HepG2 (cell line): Measurements from ENCODE around the gene PRDX5. TPM values are rescaled to one million over a fixed set of nuclear protein-coding genes. Genes with fewer than 3 reads are reported as not detected.
A peak's percentile ranks its signal among the peaks of the same experiment; 100 is the strongest.

Experiments used
- ATAC-seq: fragments of 200-7000 bp; cut with Tn5 transposase; 3 replicates; pipeline ENCODE4 v1.9.1; 2020; ENCODE audit warnings: mild to moderate bottlenecking, moderate library complexity
- BruUV-seq: library from RNA; stranded (reverse); fragments of 400-500 nt; replicated peaks from 2 replicates; lab custom pipeline; 2021; lab: Mats Ljungman, UMichigan
- CTCF ChIA-PET: fragments of 300-600 bp; formaldehyde crosslinking; extraction: SDS; loops from one replicate; lab custom pipeline; 2021; ENCODE audit warnings: low total read pairs, inconsistent platforms, low intra/inter-chr PET ratio; lab: Yijun Ruan, JAX
- POLR2A ChIA-PET: fragments of 350-600 bp; sonication (Branson Sonifier 250); formaldehyde crosslinking; loops from one replicate; lab custom pipeline; 2020; ENCODE audit warnings: antibody characterized with exemption, inconsistent platforms; lab: Yijun Ruan, JAX
- DNase-seq: peaks from one replicate; pipeline ENCODE4 v3.0.0-alpha.2; 2015; ENCODE audit warnings: low spot score
- FAIRE-seq: peaks from 3 replicates; lab custom pipeline; 2011; peaks lifted over from hg19 to GRCh38; lab: Jason Lieb, UNC
- H2AFZ ChIP-seq: one replicate; pipeline ENCODE4 v1.6.1; 2011; ENCODE audit warnings: low read length, inconsistent platforms
- H3K27ac ChIP-seq: fragments of 300-600 bp; 3 replicates; pipeline ENCODE4 v1.8.0; 2011; ENCODE audit warnings: mixed run types, mild to moderate bottlenecking, mixed read lengths, low read length, inconsistent platforms; ENCODE audit not compliant: insufficient read depth; ENCODE audit errors: extremely low read length
- H3K27me3 ChIP-seq, 2 experiments: fragments of 200-600 bp in 1 of 2; 2 replicates in 1 of 2; 3 replicates in 1 of 2; pipeline versions ENCODE4 v1.6.0 to v1.8.0; 2011; ENCODE audit warnings: low read length in 2 of 2, mild to moderate bottlenecking in 2 of 2, moderate library complexity in 2 of 2, inconsistent platforms in 1 of 2; ENCODE audit not compliant: insufficient read depth in 2 of 2, control insufficient read depth in 1 of 2
- H3K36me3 ChIP-seq, 2 experiments: fragments of 200-600 bp in 1 of 2; replicated peaks in 1 of 2; 2 replicates in 1 of 2; 3 replicates in 1 of 2; pipeline versions ENCODE4 v1.5.1 to v1.8.0; 2011; ENCODE audit warnings: low read length in 2 of 2, inconsistent platforms in 1 of 2; ENCODE audit not compliant: insufficient read depth in 2 of 2, control insufficient read depth in 1 of 2
- H3K4me1 ChIP-seq: 2 replicates; pipeline ENCODE4 v1.5.1; 2012; ENCODE audit warnings: low read length, inconsistent platforms; ENCODE audit not compliant: insufficient read depth
- H3K4me2 ChIP-seq: 2 replicates; pipeline ENCODE4 v1.6.0; 2011; ENCODE audit warnings: low read depth, low read length, inconsistent platforms
- H3K4me3 ChIP-seq, 3 experiments: fragments of 200-600 bp in 1 of 3; sonication (generic), shearing (Covaris generic) in 1 of 3; replicated peaks in 1 of 3; 2 replicates each; pipeline ENCODE4 v1.5.1; 2011 to 2016; ENCODE audit warnings: low read length in 3 of 3, inconsistent platforms in 2 of 3, low read depth in 2 of 3, mild to moderate bottlenecking in 2 of 3, control low read depth in 1 of 3, mixed read lengths in 1 of 3; ENCODE audit not compliant: insufficient read depth in 1 of 3
- H3K79me2 ChIP-seq: one replicate; pipeline ENCODE4 v1.6.1; 2011; ENCODE audit warnings: low read length, inconsistent platforms; ENCODE audit not compliant: insufficient read depth
- H3K9ac ChIP-seq: 2 replicates; pipeline ENCODE4 v1.6.0; 2011; ENCODE audit warnings: mild to moderate bottlenecking, low read depth, low read length, inconsistent platforms; ENCODE audit not compliant: insufficient read depth
- H3K9me3 ChIP-seq: 2 replicates; pipeline ENCODE4 v1.5.1; 2012; ENCODE audit warnings: mild to moderate bottlenecking, low read length
- H4K20me1 ChIP-seq: 2 replicates; pipeline ENCODE4 v1.6.0; 2011; ENCODE audit warnings: inconsistent platforms, mild to moderate bottlenecking, low read length, moderate library complexity; ENCODE audit not compliant: insufficient read depth
- ATF3 ChIP-seq: sonication (generic); formaldehyde crosslinking; IDR thresholded peaks from 2 replicates; pipeline ENCODE4 v1.4.0; 2020; ENCODE audit warnings: missing genetic modification reagents
- CENPT ChIP-seq: sonication (generic); formaldehyde crosslinking; IDR thresholded peaks from 2 replicates; pipeline ENCODE4 v1.8.0; 2022; ENCODE audit warnings: low read depth, mild to moderate bottlenecking, moderate library complexity, missing genetic modification reagents
- ESRRA ChIP-seq: sonication (generic); formaldehyde crosslinking; IDR thresholded peaks from 2 replicates; pipeline ENCODE4 v1.5.1; 2020; ENCODE audit warnings: mild to moderate bottlenecking, low read depth, missing genetic modification reagents
- GTF2F1 ChIP-seq: fragments of 150-350 bp; IDR thresholded peaks from 2 replicates; pipeline ENCODE4 v1.6.1; 2014; ENCODE audit warnings: low read length
- IRF1 ChIP-seq: sonication (generic); formaldehyde crosslinking; IDR thresholded peaks from 2 replicates; pipeline ENCODE4 v1.4.0; 2020; ENCODE audit warnings: low read depth, mild to moderate bottlenecking, missing genetic modification reagents
- RNF219 ChIP-seq: sonication (generic); formaldehyde crosslinking; IDR thresholded peaks from 2 replicates; pipeline ENCODE4 v1.5.0; 2020; ENCODE audit warnings: mild to moderate bottlenecking, missing genetic modification reagents
- ZBTB33 ChIP-seq: sonication (generic); formaldehyde crosslinking; IDR thresholded peaks from 2 replicates; pipeline ENCODE4 v1.4.0; 2020; ENCODE audit warnings: missing genetic modification reagents
- ZMYM3 ChIP-seq: sonication (generic); formaldehyde crosslinking; IDR thresholded peaks from 2 replicates; pipeline ENCODE4 v1.5.1; 2020; ENCODE audit warnings: mild to moderate bottlenecking, missing genetic modification reagents
- ZNF17 ChIP-seq: sonication (generic); formaldehyde crosslinking; IDR thresholded peaks from 2 replicates; pipeline ENCODE4 v1.5.0; 2020; ENCODE audit warnings: mild to moderate bottlenecking, missing genetic modification reagents
- ZNF546 ChIP-seq: sonication (generic); formaldehyde crosslinking; conservative IDR thresholded peaks from 2 replicates; pipeline ENCODE4 v1.8.1; 2023; ENCODE audit warnings: mild to moderate bottlenecking, missing genetic modification reagents
- ZNF580 ChIP-seq: IDR thresholded peaks from 2 replicates; pipeline ENCODE4 v1.6.1; 2016; ENCODE audit warnings: low read depth, borderline replicate concordance
- ZNF652 ChIP-seq: IDR thresholded peaks from 2 replicates; pipeline ENCODE4 v1.6.1; 2016; ENCODE audit warnings: low read depth, borderline replicate concordance
- WGBS: methylation state at CpG from one replicate; pipeline ENCODE4 v1.1.6; 2017; ENCODE audit warnings: low lambda C conversion rate; 5-methylcytosine and 5-hydroxymethylcytosine counted together
- in situ Hi-C: cut with HindIII; loops from 2 replicates; pipeline ENCODE4 v1.10.0; 2017; ENCODE audit warnings: low pct_unique_long_range_greater_than_20kb; ENCODE audit not compliant: extremely low pct_ligation_motif_present
- intact Hi-C: fragments of 100-400 bp; cut with micrococcal nuclease; formaldehyde crosslinking; loops from one replicate; pipeline ENCODE4 v1.10.0; 2022; ENCODE audit not compliant: unreplicated experiment
- polyA plus RNA-seq, 8 experiments: library from polyadenylated mRNA; depleted of rRNA in 3 of 8; stranded (reverse) in 7 of 8; unstranded in 1 of 8; fragments of >200 nt; fragmentation: Illumina TruSeq in 4 of 8; extraction: Trizol in 4 of 8; gene quantifications; 2 replicates each; pipeline versions ENCODE4 v1.2.1 to v1.2.3, GENCODE V29; 2011 to 2016; ENCODE audit warnings: low read depth in 4 of 8, missing spikeins in 1 of 8, mixed read lengths in 1 of 8; ENCODE audit not compliant: insufficient read depth in 1 of 8
- total RNA-seq, 5 experiments: library from RNA; depleted of rRNA; stranded (reverse); fragments of >200 nt; fragmentation: Illumina TruSeq; extraction: Trizol; gene quantifications; 2 replicates each; pipeline ENCODE4 v1.2.3, GENCODE V29; 2016; ENCODE audit warnings: low read depth in 1 of 5

The PRDX5 gene
- total and polyA plus RNA-seq, 2 of the 13 experiments (the other 11 are each of a cell fraction or from before 2014, with no cell fraction given), result 215 to 311 TPM

GRCh38 chr11:64340671-64341335, 22.9 kb downstream of the PRDX5 start:
- no peak for FAIRE-seq
- no peak for TF ChIP-seq IRF1 (CRISPR knock-in tag)
- no peak for TF ChIP-seq ZNF580 (CRISPR knock-in tag)
- no peak for TF ChIP-seq ZNF17 (CRISPR knock-in tag)
- TF ChIP-seq ESRRA (CRISPR knock-in tag), result no peak
- TF ChIP-seq ZMYM3 (CRISPR knock-in tag), result no peak
- no peak for TF ChIP-seq CENPT (CRISPR knock-in tag)
- TF ChIP-seq GTF2F1, result no peak
- no peak for TF ChIP-seq ZNF546 (CRISPR knock-in tag)
- no peak for TF ChIP-seq RNF219 (CRISPR knock-in tag)
- peak; percentile 51; the same call in 1 of the 2 replicates for TF ChIP-seq ZNF652
- TF ChIP-seq ZBTB33 (CRISPR knock-in tag), result 0 out of 2 replicates have a peak, but pooled peaks have one; percentile 60
- TF ChIP-seq ATF3 (CRISPR knock-in tag), result no peak
- Histone ChIP-seq H3K4me1 (peaks cover 34% of the 10 kb centered on the region), H3K9me3 (no peaks in the 10 kb centered on the region), H3K4me2 (peak overlapping the region; percentile 55), H3K9ac (no peak overlapping the region), H3K4me3 (peak overlapping the region; percentile 12 to 58 (median 27); a peak in 1 of 6 replicates), H3K79me2 (no peaks in the 10 kb centered on the region), H3K27ac (no peak overlapping the region), H4K20me1 (no peaks in the 10 kb centered on the region), H3K27me3 (peaks cover 3 to 43% of the 10 kb centered on the region in 2 experiments; a peak in 4 of 5 replicates), H2AFZ (no peak overlapping the region), H3K36me3 (no peaks in the 10 kb centered on the region)
- peak; percentile 30 for ATAC-seq
- intact Hi-C loops (no loop called here), in situ Hi-C loops (no loop called here)
- WGBS, result 26% methylated on average over 21 of the region's 33 CpGs
- BruUV-seq, result no TSS peak
- no peak for DNase-seq
- POLR2A ChIA-PET, result interaction anchor here (0.7 to 2.7 kb wide), 3 partner anchors 14 to 156 kb away, joined by 3 to 13 read pairs (median 10); partner anchors contain the start of genes PRDX5, STIP1 and TRMT112
- CTCF ChIA-PET, result interaction anchor here (0.8 kb wide), 1 partner anchor 15 kb away, joined by 3 read pairs; no protein-coding TSS in a partner anchor
